Lower leg skin (tissue), 4 donors: Measurements from ENCODE around the gene SETX. TPM values are rescaled to one million over a fixed set of nuclear protein-coding genes. Genes with fewer than 3 reads are reported as not detected.
A peak's percentile ranks its signal among the peaks of the same experiment; 100 is the strongest.

Source experiments
- DNase-seq, 2 donors: peaks; one replicate each; pipeline ENCODE4 v3.0.0-alpha.2; 2019; ENCODE audit warnings: low spot score in 2 of 2
- H3K4me3 ChIP-seq: fragments of 200-600 bp; sonication (generic); 2 replicates; pipeline ENCODE4 v1.5.1; 2017; ENCODE audit warnings: mild to moderate bottlenecking, low read depth; ENCODE audit not compliant: poor library complexity, severe bottlenecking
- POLR2A ChIP-seq, 2 donors: fragments of 450-650 bp; IDR thresholded peaks; one replicate each; pipeline ENCODE4 v1.6.1; 2016 to 2017; ENCODE audit warnings: antibody characterized with exemption in 2 of 2, mild to moderate bottlenecking in 1 of 2, moderate library complexity in 1 of 2
- WGBS, 2 donors: methylation state at CpG; one replicate each; pipeline ENCODE4 v1.1.5; 2018; 5-methylcytosine and 5-hydroxymethylcytosine counted together
- intact Hi-C: fragments of 100-400 bp; cut with DNase I; formaldehyde crosslinking; loops from one replicate; pipeline ENCODE4 v1.15.0; 2023; ENCODE audit warnings: low total_unique reads
- total RNA-seq, 4 donors: library from RNA; depleted of rRNA; stranded (reverse); fragments of >200 nt; gene quantifications; one replicate each; pipeline ENCODE4 v1.1.0, GENCODE V29; 2016
- TF ChIP-seq, protein P1 (sequence below), 3 donors: fragments of 450-650 bp; IDR thresholded peaks; one replicate each; pipeline ENCODE4 v1.5.1; 2016; ENCODE audit warnings: antibody characterized with exemption in 3 of 3, mild to moderate bottlenecking in 3 of 3, moderate library complexity in 2 of 3

Gene SETX
- total RNA-seq, 4 donors from 2014 or later, result 32.8 to 38.7 (median 35.9) TPM

DNA sequence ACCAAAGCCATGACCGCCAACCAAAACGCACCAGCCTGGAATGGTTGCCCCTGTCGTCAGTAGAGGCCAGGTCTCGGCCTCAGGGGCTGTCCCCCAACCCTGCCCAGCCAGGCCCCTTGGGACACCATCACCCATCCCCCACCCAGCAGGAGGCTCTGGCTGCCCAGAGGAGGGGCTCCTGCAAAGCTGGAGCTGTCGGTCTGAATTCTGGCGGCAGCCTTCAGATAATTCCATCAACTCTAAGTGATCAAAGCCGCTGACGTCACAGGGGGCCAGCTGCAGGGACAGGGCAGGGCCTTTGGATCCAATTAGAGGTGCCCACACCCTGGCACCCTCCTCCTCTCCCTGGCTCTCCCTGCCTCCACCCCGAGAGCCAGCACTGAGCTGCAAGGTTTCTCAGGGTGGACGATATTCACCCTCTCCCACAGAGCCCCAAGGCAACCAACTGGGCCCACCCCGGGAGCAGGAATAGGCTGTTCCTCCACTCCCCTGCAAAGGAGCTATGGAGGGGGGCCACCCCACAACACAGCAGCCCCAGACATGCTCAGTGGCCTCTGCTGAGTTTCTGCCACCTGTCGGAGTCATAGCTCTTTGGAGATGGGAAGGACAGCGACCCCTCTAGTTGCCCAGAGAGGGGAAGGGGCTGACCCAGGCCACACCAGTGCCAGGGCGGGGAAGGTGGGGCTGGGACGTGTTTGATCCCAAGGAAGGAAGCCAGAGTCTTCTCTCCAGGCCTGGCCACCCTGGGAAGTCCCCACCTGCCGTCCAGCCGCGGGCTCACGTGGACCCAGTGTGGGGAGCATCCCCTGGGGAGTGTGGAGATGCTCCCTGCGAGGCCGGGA is 114.6 kb downstream of the SETX start:
- 40 to 41% methylated on average over 14 to 16 of the region's 21 CpGs for WGBS, 2 donors
- intact Hi-C loops, result loop anchor here (5.0 kb wide), 1 partner anchor 478 kb away; no protein-coding TSS in a partner anchor
- no peak for TF ChIP-seq POLR2A (IDR thresholded peaks at IDR 0.05)
- TF ChIP-seq, protein P1, sequence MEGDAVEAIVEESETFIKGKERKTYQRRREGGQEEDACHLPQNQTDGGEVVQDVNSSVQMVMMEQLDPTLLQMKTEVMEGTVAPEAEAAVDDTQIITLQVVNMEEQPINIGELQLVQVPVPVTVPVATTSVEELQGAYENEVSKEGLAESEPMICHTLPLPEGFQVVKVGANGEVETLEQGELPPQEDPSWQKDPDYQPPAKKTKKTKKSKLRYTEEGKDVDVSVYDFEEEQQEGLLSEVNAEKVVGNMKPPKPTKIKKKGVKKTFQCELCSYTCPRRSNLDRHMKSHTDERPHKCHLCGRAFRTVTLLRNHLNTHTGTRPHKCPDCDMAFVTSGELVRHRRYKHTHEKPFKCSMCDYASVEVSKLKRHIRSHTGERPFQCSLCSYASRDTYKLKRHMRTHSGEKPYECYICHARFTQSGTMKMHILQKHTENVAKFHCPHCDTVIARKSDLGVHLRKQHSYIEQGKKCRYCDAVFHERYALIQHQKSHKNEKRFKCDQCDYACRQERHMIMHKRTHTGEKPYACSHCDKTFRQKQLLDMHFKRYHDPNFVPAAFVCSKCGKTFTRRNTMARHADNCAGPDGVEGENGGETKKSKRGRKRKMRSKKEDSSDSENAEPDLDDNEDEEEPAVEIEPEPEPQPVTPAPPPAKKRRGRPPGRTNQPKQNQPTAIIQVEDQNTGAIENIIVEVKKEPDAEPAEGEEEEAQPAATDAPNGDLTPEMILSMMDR (IDR thresholded peaks at IDR 0.05), result no peak
- no peak overlapping the region for H3K4me3 ChIP-seq
- DNase-seq, result peak; percentile 18 to 90

DNA sequence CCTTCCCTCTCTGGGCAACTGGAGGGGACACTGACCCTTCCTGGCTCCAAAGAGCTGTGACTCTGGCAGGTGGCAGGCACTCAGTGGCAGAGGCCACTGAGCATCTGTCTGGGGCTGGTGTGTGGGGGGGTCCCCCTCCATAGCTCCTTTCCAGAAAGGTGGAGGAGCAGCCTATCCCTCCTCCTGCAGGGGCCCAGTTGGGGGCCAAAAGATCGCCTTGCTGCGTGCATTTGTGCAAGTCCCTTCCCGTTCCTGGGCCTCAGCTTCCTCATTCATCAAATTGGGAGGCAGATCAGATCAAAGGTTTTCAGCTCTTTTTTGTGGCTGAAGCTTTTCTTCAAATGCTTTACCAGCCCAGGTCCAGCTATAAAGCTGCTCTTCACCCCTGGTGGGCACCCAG is 115.3 kb downstream of the SETX start:
- no peak for TF ChIP-seq POLR2A (IDR thresholded peaks at IDR 0.05)
- TF ChIP-seq, protein P1 (IDR thresholded peaks at IDR 0.05), result no peak
- 25 to 31% methylated on average over 3 of the region's 3 CpGs for WGBS, 2 donors
- no peak overlapping the region for H3K4me3 ChIP-seq
- intact Hi-C loops, result loop anchor here (5.0 kb wide), 1 partner anchor 477 kb away; no protein-coding TSS in a partner anchor
- no peak for DNase-seq

DNA sequence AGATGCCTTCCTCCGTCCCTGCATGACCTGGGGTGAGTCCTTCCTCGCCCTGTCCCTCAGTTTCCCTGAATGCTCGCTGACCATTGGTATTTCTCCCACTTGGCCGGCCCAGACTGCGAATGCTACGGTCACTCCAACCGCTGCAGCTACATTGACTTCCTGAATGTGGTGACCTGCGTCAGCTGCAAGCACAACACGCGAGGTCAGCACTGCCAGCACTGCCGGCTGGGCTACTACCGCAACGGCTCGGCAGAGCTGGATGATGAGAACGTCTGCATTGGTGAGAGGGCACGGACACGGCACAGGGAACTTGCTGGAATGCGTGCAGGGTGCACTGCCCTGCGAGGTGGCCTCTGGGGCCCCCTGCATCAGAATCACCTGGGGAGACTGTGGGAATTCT is 115.8 kb downstream of the SETX start:
- WGBS, 2 donors, result 58 to 68% methylated on average over 19 of the region's 19 CpGs
- TF ChIP-seq, protein P1 (IDR thresholded peaks at IDR 0.05), result no peak
- TF ChIP-seq POLR2A (IDR thresholded peaks at IDR 0.05), result no peak
- H3K4me3 ChIP-seq, result no peak overlapping the region
- DNase-seq, result no peak
- intact Hi-C loops, result loop anchor here (5.0 kb wide), 1 partner anchor 477 kb away; no protein-coding TSS in a partner anchor

DNA sequence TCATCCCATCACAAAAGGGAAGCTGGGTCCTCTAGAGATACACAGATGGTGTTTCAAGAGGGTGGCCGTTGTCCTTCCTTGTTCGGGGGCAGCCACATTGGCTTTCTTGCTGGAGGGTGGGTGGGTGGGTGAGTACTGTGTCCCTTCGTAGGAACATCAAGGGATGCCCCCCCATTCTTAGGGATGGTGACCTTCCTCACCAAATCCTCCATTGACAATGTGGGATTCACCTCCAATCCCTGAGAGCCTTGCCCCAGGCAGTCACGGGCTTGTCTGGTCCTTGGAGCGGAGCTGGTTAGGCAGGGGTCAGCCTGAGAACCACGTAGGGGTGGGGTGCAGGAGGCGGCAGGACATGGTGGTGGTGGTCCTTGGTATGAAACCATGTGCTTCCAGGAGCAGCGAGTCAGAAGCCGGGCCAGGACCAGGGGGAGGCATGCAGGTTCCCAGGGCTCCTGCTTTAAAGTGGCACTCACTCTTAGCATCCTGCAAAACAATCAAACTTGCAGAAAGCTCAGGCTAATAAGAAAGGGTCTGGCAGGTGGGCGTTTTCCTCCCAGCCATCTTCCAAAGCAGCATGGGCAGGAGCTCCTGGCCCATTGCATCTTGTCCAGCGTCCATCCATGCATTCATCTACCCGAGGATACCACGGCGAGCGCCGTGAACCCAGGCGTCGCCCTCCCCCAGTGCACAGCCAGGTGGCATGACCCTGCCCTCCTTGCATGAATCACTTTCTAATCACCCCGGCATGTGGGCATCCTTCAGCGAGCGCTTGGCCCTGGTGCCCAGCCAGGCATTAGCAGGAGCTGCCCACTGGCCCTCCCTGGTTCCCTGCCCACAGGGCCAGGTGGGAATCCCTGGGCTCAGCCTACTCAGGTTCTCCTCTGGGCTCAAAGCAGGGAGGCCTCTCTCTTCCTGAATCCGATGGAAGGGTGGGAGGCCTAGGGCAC is 116.5 kb downstream of the SETX start:
- TF ChIP-seq POLR2A (IDR thresholded peaks at IDR 0.05), result no peak
- TF ChIP-seq, protein P1 (IDR thresholded peaks at IDR 0.05), result no peak

DNA sequence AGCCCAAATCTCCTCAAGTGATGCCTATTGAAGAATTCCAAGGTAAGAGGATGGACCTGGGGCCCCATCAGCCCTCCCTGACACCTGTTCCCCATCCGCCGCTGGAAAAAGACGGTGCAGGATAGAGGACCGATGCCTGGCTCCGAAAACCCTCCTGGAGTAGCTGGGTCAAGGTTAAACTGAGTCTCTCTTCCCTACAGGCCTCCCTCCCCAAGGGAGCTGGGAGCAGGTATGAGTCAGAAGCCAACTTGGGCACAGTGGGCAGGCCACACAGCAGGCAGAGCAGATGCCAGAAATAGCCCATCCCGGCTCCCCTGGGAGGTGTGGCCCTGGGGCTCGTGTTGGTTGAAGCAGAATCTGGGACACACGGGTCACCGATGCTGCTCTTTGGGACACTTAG is 117.3 kb downstream of the SETX start:
- DNase-seq, result no peak
- intact Hi-C loops, result loop anchor here (5.0 kb wide), 1 partner anchor 475 kb away; no protein-coding TSS in a partner anchor
- H3K4me3 ChIP-seq, result no peak overlapping the region
- TF ChIP-seq, protein P1 (IDR thresholded peaks at IDR 0.05), result no peak
- no peak for TF ChIP-seq POLR2A (IDR thresholded peaks at IDR 0.05)
- 61 to 65% methylated on average over 9 of the region's 9 CpGs for WGBS, 2 donors

More for the DNA sequence above, 116.5 kb downstream of the SETX start:
- DNase-seq, result no peak
- 72 to 79% methylated on average over 22 of the region's 22 CpGs for WGBS, 2 donors
- H3K4me3 ChIP-seq, result no peak overlapping the region
- intact Hi-C loops, result loop anchor here (5.0 kb wide), 1 partner anchor 476 kb away; no protein-coding TSS in a partner anchor
